Upper lobe of right lung (tissue), 1 donor: ENCODE data around the gene RNASEL. TPM values are rescaled to one million over a fixed set of nuclear protein-coding genes. Genes with fewer than 3 reads are reported as not detected.

Source experiments
- ATAC-seq: fragments of 200-7000 bp; cut with Tn5 transposase; one replicate; pipeline ENCODE4 v1.9.1; 2020; ENCODE audit warnings: mild to moderate bottlenecking, moderate library complexity
- DNase-seq: peaks from one replicate; pipeline ENCODE4 v3.0.0-alpha.2; 2020
- H3K27ac ChIP-seq: fragments of 200-600 bp; one replicate; pipeline ENCODE4 v1.8.0; 2022
- H3K27me3 ChIP-seq: fragments of 200-600 bp; one replicate; pipeline ENCODE4 v1.8.0; 2022; ENCODE audit warnings: mild to moderate bottlenecking
- H3K36me3 ChIP-seq: fragments of 200-600 bp; one replicate; pipeline ENCODE4 v1.8.0; 2022
- H3K4me1 ChIP-seq: fragments of 200-600 bp; one replicate; pipeline ENCODE4 v1.8.0; 2022
- H3K4me3 ChIP-seq: fragments of 200-600 bp; one replicate; pipeline ENCODE4 v1.8.0; 2022; ENCODE audit warnings: mild to moderate bottlenecking
- H3K9me3 ChIP-seq: fragments of 200-600 bp; one replicate; pipeline ENCODE4 v1.8.0; 2022
- intact Hi-C: fragments of 100-400 bp; cut with DNase I; formaldehyde crosslinking; loops from one replicate; pipeline ENCODE4 v1.11.0; 2022
- total RNA-seq: library from RNA; stranded (reverse); fragmentation: NEBNext Ultra II Directional; extraction: Animal tissue kit (Norgen Biotek cat#: 25700); gene quantifications from one replicate; pipeline ENCODE4 v1.2.1, GENCODE V29; 2021
- TF ChIP-seq, protein P1 (sequence below): fragments of 200-600 bp; IDR thresholded peaks from one replicate; pipeline ENCODE4 v1.8.0; 2022; ENCODE audit warnings: antibody characterized with exemption
- donor health status: DM: no; HTN: yes; CAD: no; lungs with severe emphysema.

Gene RNASEL
- total RNA-seq, 1 donor from 2014 or later = 12.8 TPM

DNA sequence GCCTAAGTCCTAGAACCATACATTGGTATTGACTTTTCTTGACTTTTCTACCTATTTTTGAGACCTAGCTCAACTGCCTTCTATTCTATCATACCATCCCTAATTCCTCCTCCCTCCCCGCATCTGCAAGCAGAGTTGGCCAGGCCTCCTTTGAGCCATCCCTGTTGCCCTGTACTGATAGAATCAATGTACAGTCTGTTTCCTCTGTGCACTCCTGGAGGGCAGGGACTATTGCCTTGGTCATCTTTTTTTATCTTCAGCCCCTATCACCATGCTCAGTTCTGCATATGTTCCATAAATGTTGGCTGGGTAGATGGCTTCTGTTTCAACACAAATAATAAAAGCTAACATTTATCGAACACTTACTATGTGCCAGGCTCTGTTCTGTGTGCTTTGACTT lies 19.2 kb upstream of the RNASEL start:
- intact Hi-C loops = no loop called here
- no peak for ATAC-seq

DNA sequence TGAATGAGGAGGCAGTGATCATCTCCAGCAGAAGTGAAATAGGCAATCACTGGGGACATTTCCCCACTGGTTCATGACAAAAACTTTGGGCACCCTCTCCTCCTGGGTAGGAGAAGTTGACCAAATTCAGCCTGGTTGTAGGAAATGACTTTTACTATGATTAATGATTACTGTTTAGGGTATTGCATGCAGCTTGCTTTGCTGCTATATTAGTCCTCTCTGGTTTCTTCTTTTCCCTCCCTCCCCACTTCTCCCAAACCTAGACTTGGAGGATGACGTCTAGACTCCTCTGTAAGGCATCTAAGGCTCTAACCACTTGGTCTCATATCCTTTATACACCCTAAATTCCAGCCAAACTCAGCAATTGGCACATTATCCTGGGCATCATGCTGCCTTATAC lies 18.5 kb upstream of the RNASEL start:
- DNase-seq (no peak), ATAC-seq (no peak)
- no peaks in the 10 kb centered on the region for H3K27me3 ChIP-seq
- H3K4me3 ChIP-seq = no peak overlapping the region
- TF ChIP-seq, protein P1, sequence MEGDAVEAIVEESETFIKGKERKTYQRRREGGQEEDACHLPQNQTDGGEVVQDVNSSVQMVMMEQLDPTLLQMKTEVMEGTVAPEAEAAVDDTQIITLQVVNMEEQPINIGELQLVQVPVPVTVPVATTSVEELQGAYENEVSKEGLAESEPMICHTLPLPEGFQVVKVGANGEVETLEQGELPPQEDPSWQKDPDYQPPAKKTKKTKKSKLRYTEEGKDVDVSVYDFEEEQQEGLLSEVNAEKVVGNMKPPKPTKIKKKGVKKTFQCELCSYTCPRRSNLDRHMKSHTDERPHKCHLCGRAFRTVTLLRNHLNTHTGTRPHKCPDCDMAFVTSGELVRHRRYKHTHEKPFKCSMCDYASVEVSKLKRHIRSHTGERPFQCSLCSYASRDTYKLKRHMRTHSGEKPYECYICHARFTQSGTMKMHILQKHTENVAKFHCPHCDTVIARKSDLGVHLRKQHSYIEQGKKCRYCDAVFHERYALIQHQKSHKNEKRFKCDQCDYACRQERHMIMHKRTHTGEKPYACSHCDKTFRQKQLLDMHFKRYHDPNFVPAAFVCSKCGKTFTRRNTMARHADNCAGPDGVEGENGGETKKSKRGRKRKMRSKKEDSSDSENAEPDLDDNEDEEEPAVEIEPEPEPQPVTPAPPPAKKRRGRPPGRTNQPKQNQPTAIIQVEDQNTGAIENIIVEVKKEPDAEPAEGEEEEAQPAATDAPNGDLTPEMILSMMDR = no peak
- no peaks in the 10 kb centered on the region for H3K36me3 ChIP-seq
- H3K9me3 ChIP-seq = no peaks in the 10 kb centered on the region
- H3K27ac ChIP-seq = no peak overlapping the region
- intact Hi-C loops = no loop called here
- peaks cover 11% of the 10 kb centered on the region for H3K4me1 ChIP-seq

More for the DNA sequence above, 19.2 kb upstream of the RNASEL start:
- no peaks in the 10 kb centered on the region for H3K27me3 ChIP-seq
- H3K4me3 ChIP-seq = no peak overlapping the region
- no peaks in the 10 kb centered on the region for H3K9me3 ChIP-seq
- H3K36me3 ChIP-seq = no peaks in the 10 kb centered on the region
- no peak for DNase-seq
- no peak overlapping the region for H3K27ac ChIP-seq
- peaks cover 11% of the 10 kb centered on the region for H3K4me1 ChIP-seq
- TF ChIP-seq, protein P1 = no peak

DNA sequence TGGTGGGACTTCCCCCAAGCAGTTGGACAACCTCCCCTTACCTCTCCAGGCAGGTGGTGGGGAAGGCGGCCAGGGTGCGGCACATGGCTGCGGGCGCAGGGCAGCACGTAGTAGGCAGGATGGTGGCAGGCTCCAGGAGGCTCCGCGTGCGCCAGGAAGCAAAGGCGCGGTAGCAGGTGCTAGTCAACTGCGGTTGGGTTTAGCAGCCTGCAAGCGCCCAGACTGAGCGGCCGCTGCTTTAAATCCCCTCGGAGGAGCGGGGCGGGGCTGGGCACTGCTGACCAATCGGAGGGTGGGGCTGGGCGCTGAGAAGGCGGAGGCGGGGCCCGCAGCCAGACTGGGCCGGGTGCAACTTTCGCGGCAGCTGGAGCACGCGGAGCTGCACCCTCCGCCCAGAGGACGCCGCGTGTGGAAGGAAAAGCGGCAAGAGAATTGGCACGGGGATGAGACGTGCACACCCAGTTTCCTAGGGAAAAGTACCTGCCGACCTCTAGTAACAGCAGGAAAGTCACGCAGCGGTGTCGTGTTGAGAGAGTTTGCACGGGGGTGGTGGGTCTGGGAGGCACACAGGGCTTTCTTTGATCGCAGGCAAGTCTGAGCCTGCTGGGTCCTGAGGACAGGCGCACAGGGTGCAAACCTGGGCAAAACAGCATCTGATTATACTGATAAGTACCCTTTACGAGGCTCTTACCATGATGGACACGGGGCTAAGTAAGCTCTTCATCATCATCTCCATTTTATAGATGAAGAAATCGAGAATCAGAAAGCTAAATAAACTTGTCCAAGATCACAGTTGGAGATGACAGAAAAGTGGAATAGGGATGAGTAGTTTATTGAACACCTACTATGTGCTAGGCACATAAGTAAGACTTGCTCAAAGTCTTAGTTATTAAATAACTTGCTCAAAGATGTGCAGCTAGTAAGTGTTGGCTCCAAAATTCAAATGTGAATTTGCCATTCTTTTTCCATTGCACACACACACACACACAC lies 15.4 kb upstream of the RNASEL start, which contains the start of gene RGS16:
Gene RGS16 (minus strand): TSS at position 215 of the 990 bp plus-strand sequence. CDS start 130 bp downstream, at position 85.
- TF ChIP-seq, protein P1 = no peak
- Histone ChIP-seq H3K9me3 (no peaks in the 10 kb centered on the region), H3K27me3 (no peaks in the 10 kb centered on the region), H3K4me3 (peak within 1 kb of the TSS; percentile 66), H3K36me3 (peaks cover 19% of the 10 kb centered on the region), H3K27ac (peak within 1 kb of the TSS; percentile 85), H3K4me1 (peaks cover 27% of the 10 kb centered on the region)
- ATAC-seq (peak; percentile 93), DNase-seq (peak; percentile 98)
- intact Hi-C loops = no loop called here

DNA sequence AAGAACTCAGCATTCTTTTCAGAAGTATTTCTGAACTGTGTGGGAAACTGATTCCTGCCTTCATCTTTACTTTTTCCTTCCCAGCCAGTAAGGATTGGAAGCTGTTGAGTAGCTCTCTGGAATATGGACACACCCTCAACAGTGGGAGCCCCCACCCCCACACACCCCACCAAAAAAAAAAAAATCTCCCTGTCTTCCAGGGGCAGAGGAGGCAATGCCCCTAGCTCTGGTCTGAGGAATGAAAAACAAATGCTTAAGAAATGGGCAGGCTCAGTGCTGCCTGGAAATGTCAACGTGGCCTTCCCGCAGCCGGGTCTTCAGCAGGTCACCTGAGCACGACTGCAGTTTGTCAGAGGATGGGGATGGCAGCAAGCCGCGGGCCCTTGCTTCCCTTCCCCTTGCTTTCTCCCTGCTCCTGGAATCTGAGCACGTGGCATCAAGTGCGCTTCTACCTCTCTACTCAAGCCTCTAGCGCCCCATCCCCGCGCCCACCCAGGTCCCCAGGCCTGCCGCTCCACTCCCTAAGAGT lies 14.7 kb upstream of the RNASEL start:
- intact Hi-C loops = no loop called here
- no peak for DNase-seq
- peak; percentile 4 for ATAC-seq
- Histone ChIP-seq H3K36me3 (peaks cover 19% of the 10 kb centered on the region), H3K4me1 (peaks cover 33% of the 10 kb centered on the region), H3K9me3 (no peaks in the 10 kb centered on the region), H3K4me3 (peak overlapping the region; percentile 66), H3K27me3 (no peaks in the 10 kb centered on the region), H3K27ac (peak overlapping the region; percentile 85)
- TF ChIP-seq, protein P1 = no peak

DNA sequence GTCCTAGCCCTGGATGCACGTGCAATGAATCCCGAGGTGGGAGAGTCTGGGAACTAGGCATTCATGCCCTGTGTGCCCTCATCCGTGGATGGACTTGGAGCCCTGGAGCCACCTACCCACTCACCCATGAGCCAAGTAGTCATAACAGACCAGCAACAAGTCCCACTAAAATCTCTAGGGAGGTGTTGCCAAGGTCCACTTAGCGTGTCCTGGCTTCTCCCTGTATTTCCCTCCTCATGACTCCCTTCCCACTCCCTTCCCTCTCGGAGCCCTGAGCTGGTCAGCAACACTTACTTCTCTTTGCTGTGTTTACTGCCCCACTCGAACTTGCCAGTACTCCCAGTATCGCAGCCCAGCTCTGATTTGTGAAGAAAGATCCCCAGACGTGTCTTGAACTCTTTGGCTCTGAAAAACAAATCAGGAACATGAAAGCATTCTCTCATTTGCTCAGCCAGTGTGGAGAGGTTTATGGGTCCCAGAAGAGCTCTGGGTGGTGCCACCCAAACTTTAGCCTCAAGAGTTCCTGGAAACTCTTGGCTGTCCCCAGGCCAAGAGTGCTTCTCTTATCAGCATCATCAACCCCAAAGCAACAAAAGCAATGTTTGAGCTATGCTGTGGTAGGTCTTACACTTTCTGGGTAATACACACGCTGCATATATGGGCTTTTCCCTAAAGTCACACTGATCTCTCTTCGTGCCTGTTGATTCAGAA lies 14.0 kb upstream of the RNASEL start:
- peaks cover 35% of the 10 kb centered on the region for H3K4me1 ChIP-seq

More for the DNA sequence above, 14.0 kb upstream of the RNASEL start:
- Histone ChIP-seq H3K36me3 (peaks cover 19% of the 10 kb centered on the region), H3K27ac (peak overlapping the region; percentile 85), H3K9me3 (no peaks in the 10 kb centered on the region), H3K4me3 (peak overlapping the region; percentile 66), H3K27me3 (no peaks in the 10 kb centered on the region)
- intact Hi-C loops = no loop called here
- TF ChIP-seq, protein P1 = no peak
- peak; percentile 70 for DNase-seq
- peak; percentile 66 for ATAC-seq
